Endothelial cell of umbilical vein (primary cell): ENCODE results near the gene PRMT7. TPM values are rescaled to one million over a fixed set of nuclear protein-coding genes. Genes with fewer than 3 reads are reported as not detected.

ENCODE experiments used
- BruUV-seq: library from RNA; stranded (reverse); fragments of 400-500 nt; replicated peaks from 2 replicates; lab custom pipeline; 2021; lab: Mats Ljungman, UMichigan
- CTCF ChIA-PET: fragments of 300-600, 350-600 bp; sonication (Branson Sonifier 250); formaldehyde crosslinking; loops from one replicate; lab custom pipeline; 2021; ENCODE audit warnings: antibody characterized with exemption, inconsistent platforms; lab: Charles Lee
- POLR2A ChIA-PET: fragments of 300-600, 350-600 bp; sonication (Branson Sonifier 250); formaldehyde crosslinking; loops from one replicate; lab custom pipeline; 2021; ENCODE audit warnings: antibody characterized with exemption, inconsistent platforms; lab: Charles Lee
- DNase-seq: peaks from one replicate; pipeline ENCODE4 v3.0.0-alpha.2; 2011; ENCODE audit warnings: low read depth, low spot score
- FAIRE-seq: peaks from 2 replicates; lab custom pipeline; 2011; peaks lifted over from hg19 to GRCh38; lab: Jason Lieb, UNC
- H2AFZ ChIP-seq: 2 replicates; pipeline ENCODE4 v1.6.0; 2012; ENCODE audit warnings: low read depth, low read length, control low read depth, inconsistent platforms
- H3K27ac ChIP-seq: 2 replicates; pipeline ENCODE4 v1.5.1; 2011; ENCODE audit warnings: low read depth, mild to moderate bottlenecking, control low read depth, low read length, moderate library complexity; ENCODE audit not compliant: insufficient read depth
- H3K27me3 ChIP-seq, 2 experiments: 2 replicates each; pipeline versions ENCODE4 v1.6.0 to v1.6.1; 2011; ENCODE audit warnings: low read length in 2 of 2, mixed read lengths in 1 of 2; ENCODE audit not compliant: control insufficient read depth in 2 of 2, insufficient read depth in 2 of 2
- H3K36me3 ChIP-seq, 2 experiments: 2 replicates in 1 of 2; 3 replicates in 1 of 2; pipeline ENCODE4 v1.5.1; 2011; ENCODE audit warnings: low read length in 2 of 2, mild to moderate bottlenecking in 1 of 2, moderate library complexity in 1 of 2; ENCODE audit not compliant: control insufficient read depth in 2 of 2, insufficient read depth in 2 of 2; ENCODE audit errors: extremely low read depth in 1 of 2
- H3K4me1 ChIP-seq: 3 replicates; pipeline ENCODE4 v1.5.1; 2011; ENCODE audit warnings: mild to moderate bottlenecking, low read length; ENCODE audit not compliant: control insufficient read depth, insufficient read depth; ENCODE audit errors: extremely low read depth
- H3K4me2 ChIP-seq: 2 replicates; pipeline ENCODE4 v1.6.1; 2011; ENCODE audit warnings: low read length, control low read depth, mixed read lengths; ENCODE audit not compliant: insufficient read depth
- H3K4me3 ChIP-seq, 3 experiments: fragments of 200-600 bp in 1 of 3; sonication (generic), shearing (Covaris generic) in 1 of 3; replicated peaks in 1 of 3; 2 replicates each; pipeline ENCODE4 v1.5.1; 2011 to 2016; ENCODE audit warnings: control low read depth in 3 of 3, low read length in 3 of 3, mild to moderate bottlenecking in 2 of 3, inconsistent platforms in 1 of 3, low read depth in 1 of 3, moderate library complexity in 1 of 3; ENCODE audit not compliant: insufficient read depth in 1 of 3
- H3K79me2 ChIP-seq: 2 replicates; pipeline ENCODE4 v1.6.0; 2012; ENCODE audit warnings: low read length, inconsistent platforms; ENCODE audit not compliant: control insufficient read depth, insufficient read depth
- H3K9ac ChIP-seq: replicated peaks from 2 replicates; pipeline ENCODE3; 2011; ENCODE audit warnings: low read length, control low read depth; ENCODE audit not compliant: insufficient read depth; ENCODE audit errors: extremely low read depth
- H3K9me1 ChIP-seq: replicated peaks from 3 replicates; pipeline ENCODE4 v1.6.0; 2011; ENCODE audit warnings: mild to moderate bottlenecking, low read length; ENCODE audit not compliant: control insufficient read depth, insufficient read depth; ENCODE audit errors: extremely low read depth
- H3K9me3 ChIP-seq: replicated peaks from 2 replicates; pipeline ENCODE4 v1.5.1; 2012; ENCODE audit warnings: low read length, inconsistent platforms; ENCODE audit not compliant: control insufficient read depth, insufficient read depth
- H4K20me1 ChIP-seq: replicated peaks from 2 replicates; pipeline ENCODE3; 2011; ENCODE audit warnings: mild to moderate bottlenecking, low read length; ENCODE audit not compliant: control insufficient read depth, insufficient read depth; ENCODE audit errors: extremely low read depth
- CTCF ChIP-seq, 2 donors: IDR thresholded peaks; 1 replicate in 1 of 2; 2 replicates in 1 of 2; pipeline ENCODE4 v1.5.1; 2011; ENCODE audit warnings: low read length in 2 of 2, mild to moderate bottlenecking in 2 of 2, moderate library complexity in 2 of 2, control low read depth in 1 of 2, inconsistent platforms in 1 of 2, low read depth in 1 of 2; ENCODE audit not compliant: insufficient read depth in 1 of 2; ENCODE audit errors: extremely low read depth in 1 of 2
- EZH2 ChIP-seq: IDR thresholded peaks from 2 replicates; pipeline ENCODE4 v1.6.1; 2012; ENCODE audit warnings: borderline replicate concordance, low read depth, mild to moderate bottlenecking, moderate library complexity, low read length, inconsistent platforms; ENCODE audit not compliant: severe bottlenecking
- FOS ChIP-seq: IDR thresholded peaks from 2 replicates; pipeline ENCODE4 v1.6.1; 2011; ENCODE audit warnings: mild to moderate bottlenecking, low read length, moderate library complexity, borderline replicate concordance; ENCODE audit not compliant: insufficient read depth
- GATA2 ChIP-seq: IDR thresholded peaks from 2 replicates; pipeline ENCODE4 v1.7.0; 2011; ENCODE audit warnings: low read depth, mild to moderate bottlenecking, moderate library complexity, mixed read lengths, low read length; ENCODE audit not compliant: insufficient read length, insufficient read depth
- JUN ChIP-seq: IDR thresholded peaks from 2 replicates; pipeline ENCODE4 v1.6.1; 2011; ENCODE audit warnings: borderline replicate concordance, low read depth; ENCODE audit not compliant: insufficient read length, insufficient read depth
- MAX ChIP-seq: IDR thresholded peaks from 2 replicates; pipeline ENCODE4 v1.6.1; 2011; ENCODE audit not compliant: insufficient read depth, insufficient read length
- MYC ChIP-seq: IDR thresholded peaks from one replicate; pipeline ENCODE4 v1.6.1; 2011; ENCODE audit warnings: mild to moderate bottlenecking, low read depth, low read length
- POLR2A ChIP-seq: IDR thresholded peaks from 2 replicates; pipeline ENCODE4 v1.6.1; 2012; ENCODE audit warnings: low read depth, mild to moderate bottlenecking, control low read depth, low read length
- POLR2AphosphoS5 ChIP-seq: IDR thresholded peaks from 2 replicates; pipeline ENCODE4 v1.6.1; 2012; ENCODE audit warnings: low read depth, mild to moderate bottlenecking, control low read depth, low read length, moderate library complexity; ENCODE audit not compliant: insufficient read depth
- dilution Hi-C: fragments of 300-500 bp; cut with MboI; formaldehyde crosslinking; loops from one replicate; pipeline ENCODE4 v1.15.0; 2019; ENCODE audit warnings: low sequenced_read_pairs; ENCODE audit not compliant: extremely low pct_ligation_motif_present
- intact Hi-C: fragments of 100-400 bp; cut with micrococcal nuclease; formaldehyde crosslinking; loops from one replicate; pipeline ENCODE4 v1.10.0; 2022
- polyA plus RNA-seq, 4 experiments: library from polyadenylated mRNA; depleted of rRNA in 3 of 4; stranded (reverse) in 3 of 4; unstranded in 1 of 4; fragments of >200 nt; gene quantifications; 2 replicates each; pipeline versions ENCODE4 v1.2.1 to v1.2.3, GENCODE V29; 2011 to 2012; ENCODE audit warnings: missing spikeins in 1 of 4
- total RNA-seq: library from RNA; stranded (reverse); gene quantifications from 2 replicates; pipeline ENCODE4 v1.2.3, GENCODE V29; 2021

Gene PRMT7
- total and polyA plus RNA-seq, 2 donors (not counting 3 experiments of a cell fraction or from before 2014, with no cell fraction given): 43.4 to 57.9 TPM

GRCh38 chr16:68345351-68345810 is 34.6 kb downstream of the PRMT7 start:
- DNase-seq (no peak), FAIRE-seq (no peak)
- Histone ChIP-seq H3K4me1 (no peaks in the 10 kb centered on the region), H3K27me3 (no peaks in the 10 kb centered on the region), H3K79me2 (no peaks in the 10 kb centered on the region), H3K9ac (no peak overlapping the region), H3K36me3 (peaks cover 7 to 41% of the 10 kb centered on the region in 2 experiments), H2AFZ (no peak overlapping the region), H3K9me1 (no peaks in the 10 kb centered on the region), H3K9me3 (no peaks in the 10 kb centered on the region), H3K4me3 (no peak overlapping the region), H4K20me1 (no peaks in the 10 kb centered on the region), H3K4me2 (no peak overlapping the region), H3K27ac (no peak overlapping the region)
- POLR2A ChIA-PET: interaction anchor here (0.5 kb wide), 1 partner anchor 174 kb away, joined by 6 read pairs; no protein-coding TSS in a partner anchor
- intact Hi-C loops (no loop called here), dilution Hi-C loops (no loop called here)
- no peak for TF ChIP-seq EZH2
- no TSS peak for BruUV-seq
- CTCF ChIA-PET: interaction anchor here (1.4 kb wide), 1 partner anchor 83 kb away, joined by 4 read pairs; no protein-coding TSS in a partner anchor

GRCh38 chr16:68345958-68346635 is 35.3 kb downstream of the PRMT7 start:
- H3K36me3 ChIP-seq: peaks cover 3 to 40% of the 10 kb centered on the region in 2 experiments
- ChIA-PET CTCF (no interaction called here), POLR2A (no interaction called here)

More at GRCh38 chr16:68345958-68346635, 35.3 kb downstream of the PRMT7 start:
- Histone ChIP-seq H3K4me1 (no peaks in the 10 kb centered on the region), H3K4me2 (no peak overlapping the region), H3K27me3 (no peaks in the 10 kb centered on the region), H3K79me2 (no peaks in the 10 kb centered on the region), H4K20me1 (no peaks in the 10 kb centered on the region), H3K27ac (no peak overlapping the region), H2AFZ (no peak overlapping the region), H3K9me3 (no peaks in the 10 kb centered on the region), H3K9ac (no peak overlapping the region), H3K9me1 (no peaks in the 10 kb centered on the region), H3K4me3 (no peak overlapping the region)
- no peak for DNase-seq
- no TSS peak for BruUV-seq
- TF ChIP-seq MYC: no peak
- TF ChIP-seq FOS: no peak
- TF ChIP-seq POLR2AphosphoS5: no peak
- TF ChIP-seq POLR2A: no peak
- no peak for TF ChIP-seq MAX
- TF ChIP-seq EZH2: no peak
- TF ChIP-seq JUN: no peak
- no peak for TF ChIP-seq CTCF (IDR thresholded peaks at IDR 0.05; ENCODE audit: extremely low read depth in 1 of 2, insufficient read depth in 1 of 2, low read depth in 1 of 2, low read length in 2 of 2)
- TF ChIP-seq GATA2: no peak
- intact Hi-C loops (no loop called here), dilution Hi-C loops (no loop called here)
- no peak for FAIRE-seq
